Activated CD8-positive, alpha-beta memory T cell treated with anti-CD3 and anti-CD28 coated beads, Interleukin-2, amount 10 ng/mL, durations not matched to agents 7 days and 5 days (primary cell): ENCODE measurements around the gene MRPS10. TPM values are rescaled to one million over a fixed set of nuclear protein-coding genes. Genes with fewer than 3 reads are reported as not detected.

Source experiments
- ATAC-seq: fragments of 150-1000 bp; cut with Tn5 transposase; one replicate; pipeline ENCODE4 v1.10.0; 2021; ENCODE audit warnings: moderate library complexity
- CTCF ChIA-PET: fragments of 350-600 bp; sonication (Branson Sonifier 250); formaldehyde crosslinking; loops from one replicate; lab custom pipeline; 2021; ENCODE audit warnings: antibody characterized with exemption; lab: Charles Lee
- DNase-seq: peaks from one replicate; pipeline ENCODE4 v3.0.0-alpha.2; 2020
- H3K27ac Mint-ChIP-seq: one replicate; pipeline ENCODE4 v1.8.0; 2021; ENCODE audit warnings: mild to moderate bottlenecking, mixed read lengths
- H3K27me3 Mint-ChIP-seq: one replicate; pipeline ENCODE4 v1.8.0; 2021; ENCODE audit warnings: mixed read lengths
- H3K36me3 Mint-ChIP-seq: one replicate; pipeline ENCODE4 v1.8.0; 2021; ENCODE audit warnings: mild to moderate bottlenecking, mixed read lengths
- H3K4me1 Mint-ChIP-seq: one replicate; pipeline ENCODE4 v1.8.0; 2021; ENCODE audit warnings: mixed read lengths
- H3K4me3 Mint-ChIP-seq: one replicate; pipeline ENCODE4 v1.8.0; 2021; ENCODE audit warnings: mild to moderate bottlenecking, moderate library complexity, mixed read lengths
- H3K9me3 Mint-ChIP-seq: one replicate; pipeline ENCODE4 v1.8.0; 2022; ENCODE audit warnings: low read depth, mixed read lengths
- total RNA-seq, 2 experiments: library from RNA; stranded (reverse); gene quantifications; one replicate each; pipeline ENCODE4 v1.2.3, GENCODE V29; 2021

Gene MRPS10
- total RNA-seq, 2 experiments from 2014 or later = 28.8 to 36.5 TPM

DNA sequence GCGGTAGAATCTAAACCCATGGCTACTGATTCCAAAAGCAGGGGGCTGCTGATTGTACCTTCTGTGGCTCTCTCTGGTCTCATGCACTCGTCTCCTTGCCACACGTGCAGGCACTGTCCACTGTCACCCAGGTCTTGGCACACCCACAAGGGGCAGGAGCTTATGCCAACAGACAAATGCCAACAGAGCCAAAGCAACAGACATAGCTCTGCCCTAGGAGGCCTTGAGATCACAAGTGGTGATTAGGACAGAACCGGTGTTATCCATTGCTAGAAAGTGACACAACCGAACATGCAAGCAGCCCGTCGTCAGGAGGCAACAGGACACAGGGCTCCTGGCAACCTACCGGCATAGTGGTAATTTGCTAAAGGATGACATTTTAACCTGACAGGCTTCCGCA lies 36.8 kb upstream of the MRPS10 start:
- CTCF ChIA-PET = no interaction called here
- Mint-ChIP-seq H3K36me3 (peaks cover 59% of the 10 kb centered on the region), H3K27me3 (no peaks in the 10 kb centered on the region)

GRCh38 chr6:42251911-42252637 lies 34.4 kb upstream of the MRPS10 start:
- H3K4me1 Mint-ChIP-seq = no peaks in the 10 kb centered on the region
- DNase-seq (no peak), ATAC-seq (no peak)
- H3K4me3 Mint-ChIP-seq = no peak overlapping the region
- CTCF ChIA-PET = interaction anchor here (1.1 kb wide), 1 partner anchor 12 kb away, joined by 3 read pairs; no protein-coding TSS in a partner anchor
- H3K27ac Mint-ChIP-seq = peak overlapping the region; percentile 50
- H3K27me3 Mint-ChIP-seq = no peaks in the 10 kb centered on the region
- H3K9me3 Mint-ChIP-seq = no peaks in the 10 kb centered on the region
- H3K36me3 Mint-ChIP-seq = peaks cover 53% of the 10 kb centered on the region

More for the DNA sequence above, 36.8 kb upstream of the MRPS10 start:
- H3K4me3 Mint-ChIP-seq = no peak overlapping the region
- H3K9me3 Mint-ChIP-seq = no peaks in the 10 kb centered on the region
- ATAC-seq (no peak), DNase-seq (no peak)
- H3K4me1 Mint-ChIP-seq = no peaks in the 10 kb centered on the region
- no peak overlapping the region for H3K27ac Mint-ChIP-seq

DNA sequence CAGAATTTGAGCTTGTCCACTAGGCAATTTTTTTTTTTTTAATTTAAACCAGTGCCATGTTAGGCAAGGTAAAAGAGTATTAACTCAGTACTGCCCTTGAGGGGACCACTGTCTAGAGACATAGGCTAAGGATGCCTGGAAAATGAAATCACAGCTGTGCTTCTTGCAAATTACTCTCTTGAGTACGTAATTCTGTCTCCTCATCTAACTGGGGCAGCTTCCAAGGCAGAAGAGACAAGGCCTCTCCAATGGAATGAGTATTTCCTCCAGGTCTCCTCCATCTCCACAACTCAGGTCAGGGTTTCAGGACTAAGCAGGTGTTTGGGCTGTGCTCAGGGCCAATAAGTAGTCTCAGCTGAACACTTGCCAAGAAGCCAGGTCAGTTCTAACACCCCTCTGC lies 33.8 kb upstream of the MRPS10 start:
- ATAC-seq = no peak
- Mint-ChIP-seq H3K9me3 (no peaks in the 10 kb centered on the region), H3K4me3 (no peak overlapping the region), H3K36me3 (peaks cover 49% of the 10 kb centered on the region), H3K27ac (no peak overlapping the region), H3K27me3 (no peaks in the 10 kb centered on the region), H3K4me1 (no peaks in the 10 kb centered on the region)
- no peak for DNase-seq
- CTCF ChIA-PET = interaction anchor here (0.9 kb wide), 1 partner anchor 14 kb away, joined by 3 read pairs; no protein-coding TSS in a partner anchor

DNA sequence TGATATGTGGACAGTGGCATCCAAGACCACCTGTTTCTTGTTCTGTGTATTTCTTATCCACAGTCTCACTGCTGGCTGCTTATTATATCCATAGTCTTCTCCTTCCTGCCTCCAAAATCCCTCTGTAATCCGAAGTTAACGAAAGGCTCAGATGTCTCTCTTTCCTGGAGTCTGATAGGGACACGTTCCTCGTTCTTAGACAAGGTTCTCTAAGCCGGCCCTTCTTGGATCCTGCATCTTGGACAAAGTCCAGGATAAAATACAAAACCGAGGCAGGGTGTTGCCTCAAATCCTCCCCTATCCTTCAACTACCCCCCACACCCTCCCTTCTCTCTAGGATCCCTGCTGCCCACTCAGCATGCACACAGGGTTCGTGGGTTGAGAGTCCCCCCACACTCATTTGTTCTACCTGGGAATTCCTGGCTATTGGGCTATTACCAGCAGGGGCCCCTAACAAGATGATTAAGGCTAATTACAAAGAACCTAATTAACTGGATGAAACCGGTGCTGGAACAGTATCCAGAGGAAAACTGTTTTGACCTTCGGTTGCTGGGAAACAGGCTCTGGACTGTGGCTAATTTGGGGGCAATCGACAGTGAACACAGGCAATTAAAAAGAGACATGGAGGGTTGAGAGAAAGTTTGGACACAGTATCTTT lies 32.7 kb upstream of the MRPS10 start:
- no peaks in the 10 kb centered on the region for H3K9me3 Mint-ChIP-seq
- no peak overlapping the region for H3K27ac Mint-ChIP-seq
- CTCF ChIA-PET = interaction anchor here (0.9 kb wide), 1 partner anchor 13 kb away, joined by 3 read pairs; no protein-coding TSS in a partner anchor
- H3K36me3 Mint-ChIP-seq = peaks cover 43% of the 10 kb centered on the region
- no peak overlapping the region for H3K4me3 Mint-ChIP-seq
- H3K4me1 Mint-ChIP-seq = no peaks in the 10 kb centered on the region
- no peaks in the 10 kb centered on the region for H3K27me3 Mint-ChIP-seq
- DNase-seq (no peak), ATAC-seq (no peak)

- H3K4me1 Mint-ChIP-seq = no peaks in the 10 kb centered on the region
- H3K27me3 Mint-ChIP-seq = no peaks in the 10 kb centered on the region
- H3K9me3 Mint-ChIP-seq = no peaks in the 10 kb centered on the region
- DNase-seq (no peak), ATAC-seq (no peak)
- no peak overlapping the region for H3K4me3 Mint-ChIP-seq
- no peak overlapping the region for H3K27ac Mint-ChIP-seq
- peaks cover 41% of the 10 kb centered on the region for H3K36me3 Mint-ChIP-seq
- CTCF ChIA-PET = no interaction called here
These were observed 31.6 kb upstream of the MRPS10 start for GRCh38 chr6:42249279-42249678.

- no peaks in the 10 kb centered on the region for H3K9me3 Mint-ChIP-seq
- no peak for DNase-seq
- CTCF ChIA-PET = interaction anchor here (1.5 to 1.9 kb wide), 2 partner anchors 28 to 304 kb away, joined by 4 to 8 read pairs; no protein-coding TSS in a partner anchor
- no peak overlapping the region for H3K27ac Mint-ChIP-seq
- H3K27me3 Mint-ChIP-seq = no peaks in the 10 kb centered on the region
- peaks cover 23% of the 10 kb centered on the region for H3K4me1 Mint-ChIP-seq
- ATAC-seq = no peak
- H3K36me3 Mint-ChIP-seq = peaks cover 44% of the 10 kb centered on the region
- no peak overlapping the region for H3K4me3 Mint-ChIP-seq
These were observed 25.4 kb upstream of the MRPS10 start for GRCh38 chr6:42243046-42243445.

GRCh38 chr6:42241915-42242314 lies 24.3 kb upstream of the MRPS10 start:
- no peaks in the 10 kb centered on the region for H3K9me3 Mint-ChIP-seq
- H3K36me3 Mint-ChIP-seq = peaks cover 47% of the 10 kb centered on the region
- CTCF ChIA-PET = interaction anchor here (0.8 to 1.9 kb wide), 3 partner anchors 27 to 306 kb away, joined by 3 to 8 read pairs (median 4); no protein-coding TSS in a partner anchor
- H3K4me1 Mint-ChIP-seq = peaks cover 27% of the 10 kb centered on the region
- no peak overlapping the region for H3K4me3 Mint-ChIP-seq
- no peak overlapping the region for H3K27ac Mint-ChIP-seq
- no peak for DNase-seq
- no peak for ATAC-seq
- no peaks in the 10 kb centered on the region for H3K27me3 Mint-ChIP-seq

- peaks cover 27% of the 10 kb centered on the region for H3K4me1 Mint-ChIP-seq
- H3K9me3 Mint-ChIP-seq = no peaks in the 10 kb centered on the region
- H3K27me3 Mint-ChIP-seq = no peaks in the 10 kb centered on the region
- H3K4me3 Mint-ChIP-seq = no peak overlapping the region
- no peak for ATAC-seq
- H3K27ac Mint-ChIP-seq = no peak overlapping the region
- DNase-seq = no peak
- H3K36me3 Mint-ChIP-seq = peaks cover 49% of the 10 kb centered on the region
- CTCF ChIA-PET = interaction anchor here (0.5 to 1.0 kb wide), 4 partner anchors 13 to 458 kb away, joined by 3 read pairs; no protein-coding TSS in a partner anchor
These were observed 22.2 kb upstream of the MRPS10 start for GRCh38 chr6:42239736-42240375.

DNA sequence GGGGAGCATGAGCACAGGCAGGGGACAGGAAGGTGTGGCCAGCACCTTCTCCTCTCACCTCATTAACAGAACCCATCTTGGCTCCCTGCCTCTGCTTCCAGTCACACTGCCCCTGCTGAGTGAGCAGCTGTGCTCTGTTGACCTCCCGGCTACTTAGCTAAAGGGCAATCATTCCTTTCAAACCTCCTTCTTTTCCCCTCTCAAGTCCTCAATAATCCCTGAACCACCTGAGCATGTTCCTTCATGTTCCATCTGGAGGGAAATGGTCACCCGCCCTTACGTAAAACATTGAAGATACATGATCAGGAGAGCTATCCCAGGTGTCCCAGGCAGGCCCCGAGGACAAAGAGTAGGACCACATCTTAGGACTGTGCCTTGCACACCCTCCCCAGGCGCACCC lies 21.7 kb upstream of the MRPS10 start:
- H3K27ac Mint-ChIP-seq = no peak overlapping the region
- H3K9me3 Mint-ChIP-seq = no peaks in the 10 kb centered on the region
- no peak for ATAC-seq
- CTCF ChIA-PET = interaction anchor here (0.6 to 1.0 kb wide), 3 partner anchors 14 to 458 kb away, joined by 3 read pairs; no protein-coding TSS in a partner anchor
- no peaks in the 10 kb centered on the region for H3K27me3 Mint-ChIP-seq
- no peak for DNase-seq
- peaks cover 48% of the 10 kb centered on the region for H3K36me3 Mint-ChIP-seq
- peaks cover 27% of the 10 kb centered on the region for H3K4me1 Mint-ChIP-seq
- H3K4me3 Mint-ChIP-seq = no peak overlapping the region

DNA sequence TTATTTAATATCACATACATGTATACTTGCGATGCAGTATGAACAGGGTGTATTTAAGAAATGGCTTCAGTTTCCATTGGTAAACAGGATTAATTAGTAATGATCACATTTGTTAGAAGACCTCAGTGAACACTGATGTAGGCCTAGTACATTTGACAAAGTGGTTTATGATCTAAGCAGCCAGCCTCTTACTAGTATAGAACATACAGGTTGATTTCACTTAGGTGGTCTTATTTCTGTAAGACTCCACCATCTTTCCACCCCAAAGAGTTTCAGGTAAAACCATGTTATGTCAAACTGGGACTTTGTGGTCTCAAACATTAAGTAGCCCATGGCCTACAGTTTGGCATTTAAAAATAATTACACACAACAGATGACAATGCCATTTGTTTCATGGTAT lies 20.2 kb upstream of the MRPS10 start:
- peaks cover 49% of the 10 kb centered on the region for H3K36me3 Mint-ChIP-seq
- H3K9me3 Mint-ChIP-seq = no peaks in the 10 kb centered on the region
- no peak for ATAC-seq
- no peak for DNase-seq
- no peak overlapping the region for H3K27ac Mint-ChIP-seq
- CTCF ChIA-PET = interaction anchor here (1.1 kb wide), 1 partner anchor 309 kb away, joined by 3 read pairs; no protein-coding TSS in a partner anchor
- peaks cover 27% of the 10 kb centered on the region for H3K4me1 Mint-ChIP-seq
- no peaks in the 10 kb centered on the region for H3K27me3 Mint-ChIP-seq
- H3K4me3 Mint-ChIP-seq = no peak overlapping the region

GRCh38 chr6:42236682-42237473 lies 19.2 kb upstream of the MRPS10 start:
- no peaks in the 10 kb centered on the region for H3K27me3 Mint-ChIP-seq
- H3K4me3 Mint-ChIP-seq = no peak overlapping the region
- CTCF ChIA-PET = interaction anchor here (0.9 to 1.1 kb wide), 2 partner anchors 14 to 310 kb away, joined by 3 read pairs; no protein-coding TSS in a partner anchor
- ATAC-seq (no peak), DNase-seq (peak; percentile 39)
- H3K36me3 Mint-ChIP-seq = peaks cover 50% of the 10 kb centered on the region
- peak overlapping the region; percentile 35 for H3K27ac Mint-ChIP-seq
- peaks cover 27% of the 10 kb centered on the region for H3K4me1 Mint-ChIP-seq
- no peaks in the 10 kb centered on the region for H3K9me3 Mint-ChIP-seq

- peaks cover 48% of the 10 kb centered on the region for H3K36me3 Mint-ChIP-seq
- H3K9me3 Mint-ChIP-seq = no peaks in the 10 kb centered on the region
- no peak overlapping the region for H3K4me3 Mint-ChIP-seq
- no peak overlapping the region for H3K27ac Mint-ChIP-seq
- H3K27me3 Mint-ChIP-seq = no peaks in the 10 kb centered on the region
- DNase-seq = no peak
- H3K4me1 Mint-ChIP-seq = peaks cover 27% of the 10 kb centered on the region
- ATAC-seq = no peak
- CTCF ChIA-PET = interaction anchor here (1.1 kb wide), 1 partner anchor 21 kb away, joined by 3 read pairs; no protein-coding TSS in a partner anchor
These were observed 18.4 kb upstream of the MRPS10 start for GRCh38 chr6:42236030-42236429.
